Body of pancreas (tissue), 4 donors: ENCODE results near the gene ARL16.

ENCODE experiments used
- CTCF ChIP-seq, 7 experiments: fragments of 450-650 bp in 4 of 7; fragments of 200-600 bp in 3 of 7; sonication (generic) in 3 of 7; IDR thresholded peaks; one replicate each; pipeline ENCODE4 v1.5.1; 2016 to 2019; ENCODE audit warnings: antibody characterized with exemption in 7 of 7
- POLR2A ChIP-seq, 3 donors: fragments of 450-650 bp; IDR thresholded peaks; one replicate each; pipeline ENCODE4 v1.6.1; 2016; ENCODE audit warnings: antibody characterized with exemption in 3 of 3, mild to moderate bottlenecking in 2 of 3

DNA sequence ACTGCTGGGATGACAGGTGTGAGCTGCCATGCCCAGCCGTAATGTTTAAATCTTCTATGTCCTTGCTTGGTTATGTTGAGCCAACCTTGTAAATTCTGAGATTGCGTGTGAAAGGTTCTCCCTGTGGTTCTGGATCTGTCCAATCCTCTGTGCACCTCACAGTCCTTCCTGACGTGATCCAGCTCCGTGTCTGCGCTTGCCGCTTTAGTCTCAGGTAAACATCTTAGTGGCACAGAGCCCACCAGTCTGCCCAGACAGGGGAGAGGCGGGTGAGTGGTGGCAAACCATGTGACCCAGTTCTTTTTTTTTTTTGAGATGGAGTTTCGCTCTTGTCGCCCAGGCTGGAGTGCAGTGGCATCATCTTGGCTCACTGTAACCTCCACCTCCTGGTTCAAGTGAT, 42.4 kb upstream of the ARL16 start:
- TF ChIP-seq CTCF (IDR thresholded peaks at IDR 0.05) (no peak), POLR2A (IDR thresholded peaks at IDR 0.05) (no peak)
